SK-N-SH (cell line): ENCODE results near the gene CSH2. TPM values are rescaled to one million over a fixed set of nuclear protein-coding genes. Genes with fewer than 3 reads are reported as not detected.

Experiments
- CTCF ChIA-PET: fragments of 300-600, 350-600 bp; formaldehyde crosslinking; extraction: SDS; loops from one replicate; lab custom pipeline; 2021; lab: Yijun Ruan, JAX
- POLR2A ChIA-PET: fragments of 350-600 bp; sonication (Branson Sonifier 250); formaldehyde crosslinking; extraction: SDS; loops from one replicate; lab custom pipeline; 2020; ENCODE audit warnings: antibody characterized with exemption, inconsistent platforms; lab: Yijun Ruan, JAX
- DNase-seq: peaks from one replicate; pipeline ENCODE4 v3.0.0; 2012
- H2AFZ ChIP-seq: fragments of 200-600 bp; sonication (generic); 2 replicates; pipeline ENCODE4 v1.8.1; 2016; ENCODE audit warnings: antibody characterized with exemption, mild to moderate bottlenecking, low read depth
- H3F3A ChIP-seq: fragments of 200-600 bp; sonication (generic); replicated peaks from 2 replicates; pipeline ENCODE3; 2016; ENCODE audit warnings: antibody characterized with exemption, mild to moderate bottlenecking; ENCODE audit not compliant: insufficient read depth
- H3K27ac ChIP-seq, 2 experiments: fragments of 200-500 bp in 1 of 2; fragments of 200-600 bp in 1 of 2; sonication (Bioruptor generic) in 1 of 2; sonication (generic), shearing (Covaris generic) in 1 of 2; 2 replicates each; pipeline versions ENCODE4 v1.5.1 to v1.6.1; 2014 to 2016; ENCODE audit warnings: low read depth in 2 of 2, inconsistent platforms in 1 of 2, low read length in 1 of 2, mild to moderate bottlenecking in 1 of 2, mixed read lengths in 1 of 2
- H3K27me3 ChIP-seq: fragments of 200-600 bp; sonication (generic), shearing (Covaris generic); 2 replicates; pipeline ENCODE4 v1.6.1; 2016; ENCODE audit warnings: mixed run types; ENCODE audit not compliant: insufficient read depth
- H3K36me3 ChIP-seq, 2 experiments: fragments of 200-500 bp in 1 of 2; fragments of 200-600 bp in 1 of 2; sonication (Bioruptor generic) in 1 of 2; sonication (generic) in 1 of 2; replicated peaks in 1 of 2; 2 replicates each; pipeline versions ENCODE3 to v1.5.1; 2014 to 2016; ENCODE audit warnings: low read length in 1 of 2, mild to moderate bottlenecking in 1 of 2; ENCODE audit not compliant: insufficient read depth in 2 of 2, control insufficient read depth in 1 of 2
- H3K4me1 ChIP-seq, 2 experiments: fragments of 200-500 bp in 1 of 2; fragments of 200-600 bp in 1 of 2; sonication (Bioruptor generic) in 1 of 2; sonication (generic), shearing (Covaris generic) in 1 of 2; 2 replicates each; pipeline versions ENCODE4 v1.5.1 to v1.6.1; 2014 to 2016; ENCODE audit warnings: low read depth in 1 of 2, low read length in 1 of 2, mixed run types in 1 of 2; ENCODE audit not compliant: insufficient read depth in 2 of 2, control insufficient read depth in 1 of 2
- H3K4me2 ChIP-seq: fragments of 200-600 bp; sonication (generic), shearing (Covaris generic); 2 replicates; pipeline ENCODE4 v1.6.1; 2017; ENCODE audit warnings: mixed run types
- H3K4me3 ChIP-seq, 2 experiments: fragments of 200-500 bp in 1 of 2; fragments of 200-600 bp in 1 of 2; sonication (Bioruptor generic) in 1 of 2; sonication (generic), shearing (Covaris generic) in 1 of 2; 2 replicates each; pipeline versions ENCODE4 v1.5.1 to v1.8.1; 2014 to 2016; ENCODE audit warnings: low read depth in 2 of 2, inconsistent platforms in 1 of 2, low read length in 1 of 2, mild to moderate bottlenecking in 1 of 2, mixed read lengths in 1 of 2, moderate library complexity in 1 of 2
- H3K79me2 ChIP-seq: fragments of 200-600 bp; sonication (generic); 2 replicates; pipeline ENCODE4 v1.8.1; 2017; ENCODE audit warnings: mild to moderate bottlenecking; ENCODE audit not compliant: insufficient read depth
- H3K9ac ChIP-seq: fragments of 200-600 bp; sonication (generic); 2 replicates; pipeline ENCODE4 v1.6.1; 2017; ENCODE audit warnings: mixed run types
- H3K9me2 ChIP-seq: fragments of 200-600 bp; sonication (generic); 2 replicates; pipeline ENCODE4 v1.6.1; 2017; ENCODE audit warnings: mixed run types
- H3K9me3 ChIP-seq: fragments of 200-600 bp; sonication (generic); 2 replicates; pipeline ENCODE4 v1.6.1; 2017; ENCODE audit warnings: mixed run types, mild to moderate bottlenecking, moderate library complexity
- H4K20me1 ChIP-seq: fragments of 200-600 bp; sonication (generic); 2 replicates; pipeline ENCODE4 v1.6.1; 2017; ENCODE audit warnings: mild to moderate bottlenecking, mixed run types; ENCODE audit not compliant: insufficient read depth
- CHD2 ChIP-seq: fragments of 150-350 bp; IDR thresholded peaks from 2 replicates; pipeline ENCODE4 v1.6.1; 2018; ENCODE audit warnings: low read length; ENCODE audit not compliant: partially characterized antibody
- CTCF ChIP-seq: fragments of 200-600 bp; sonication (generic); IDR thresholded peaks from 2 replicates; pipeline ENCODE4 v1.6.1; 2017; ENCODE audit warnings: antibody characterized with exemption, mild to moderate bottlenecking, moderate library complexity
- ELF1 ChIP-seq: IDR thresholded peaks from 2 replicates; pipeline ENCODE4 v1.4.0; 2012
- EP300 ChIP-seq, 2 experiments: IDR thresholded peaks; 2 replicates each; pipeline versions ENCODE4 v1.4.0 to v1.6.1; 2012; ENCODE audit warnings: borderline replicate concordance in 1 of 2, low read depth in 1 of 2, low read length in 1 of 2
- FOXJ3 ChIP-seq: sonication (generic); formaldehyde crosslinking; IDR thresholded peaks from 2 replicates; pipeline ENCODE4 v1.5.1; 2020; ENCODE audit warnings: mild to moderate bottlenecking, missing genetic modification reagents
- GATA2 ChIP-seq: sonication (generic); formaldehyde crosslinking; IDR thresholded peaks from 2 replicates; pipeline ENCODE4 v1.5.0; 2020; ENCODE audit warnings: mild to moderate bottlenecking, missing genetic modification reagents
- IRF3 ChIP-seq: fragments of 150-350 bp; IDR thresholded peaks from 2 replicates; pipeline ENCODE4 v1.6.1; 2016; ENCODE audit warnings: mild to moderate bottlenecking, low read depth, low read length
- MAX ChIP-seq: IDR thresholded peaks from 2 replicates; pipeline ENCODE4 v1.4.0; 2012; ENCODE audit warnings: low read depth
- MEF2A ChIP-seq: IDR thresholded peaks from 2 replicates; pipeline ENCODE4 v1.4.0; 2012; ENCODE audit warnings: low read depth, borderline replicate concordance
- MXI1 ChIP-seq: IDR thresholded peaks from 2 replicates; pipeline ENCODE4 v1.6.1; 2012; ENCODE audit warnings: mild to moderate bottlenecking, low read depth, low read length, improper control_type of control experiment
- NRF1 ChIP-seq: IDR thresholded peaks from 2 replicates; pipeline ENCODE4 v1.6.1; 2012; ENCODE audit warnings: low read depth, mild to moderate bottlenecking, low read length
- PBX3 ChIP-seq: IDR thresholded peaks from 2 replicates; pipeline ENCODE4; 2012
- RAD21 ChIP-seq: IDR thresholded peaks from 2 replicates; pipeline ENCODE4 v1.6.1; 2012; ENCODE audit warnings: mild to moderate bottlenecking, low read length
- RCOR1 ChIP-seq: fragments of 150-350 bp; IDR thresholded peaks from 2 replicates; pipeline ENCODE4 v1.6.1; 2017; ENCODE audit warnings: antibody characterized with exemption, low read length
- RFX5 ChIP-seq: IDR thresholded peaks from 2 replicates; pipeline ENCODE4 v1.6.1; 2012; ENCODE audit warnings: mild to moderate bottlenecking, improper control_type of control experiment, low read length
- SIN3A ChIP-seq: IDR thresholded peaks from 2 replicates; pipeline ENCODE4 v1.6.1; 2012; ENCODE audit warnings: low read depth, mild to moderate bottlenecking, low read length, moderate library complexity, borderline replicate concordance
- SMC3 ChIP-seq: IDR thresholded peaks from 2 replicates; pipeline ENCODE4 v1.6.1; 2012; ENCODE audit warnings: low read depth, low read length, improper control_type of control experiment
- TAF1 ChIP-seq: IDR thresholded peaks from 2 replicates; pipeline ENCODE4 v1.6.1; 2012; ENCODE audit warnings: low read depth, mild to moderate bottlenecking, low read length, moderate library complexity, borderline replicate concordance
- TCF12 ChIP-seq: IDR thresholded peaks from 2 replicates; pipeline ENCODE4 v1.4.0; 2012
- TEAD4 ChIP-seq: IDR thresholded peaks from 2 replicates; pipeline ENCODE4 v1.4.0; 2012; ENCODE audit warnings: mild to moderate bottlenecking, borderline replicate concordance; ENCODE audit not compliant: insufficient read depth
- USF1 ChIP-seq: IDR thresholded peaks from 2 replicates; pipeline ENCODE4 v1.4.0; 2012; ENCODE audit warnings: low read depth, borderline replicate concordance
- USF2 ChIP-seq: fragments of 150-350 bp; IDR thresholded peaks from 2 replicates; pipeline ENCODE4 v1.6.1; 2017; ENCODE audit warnings: antibody characterized with exemption, low read length, low read depth, borderline replicate concordance
- YY1 ChIP-seq: IDR thresholded peaks from 2 replicates; pipeline ENCODE4 v1.4.0; 2012; ENCODE audit warnings: low read depth, mild to moderate bottlenecking
- ZBTB33 ChIP-seq: IDR thresholded peaks from 2 replicates; pipeline ENCODE4 v1.4.0; 2012; ENCODE audit warnings: low read depth, borderline replicate concordance
- WGBS: methylation state at CpG from one replicate; pipeline ENCODE4 v1.1.6; 2017; ENCODE audit warnings: low lambda C conversion rate; 5-methylcytosine and 5-hydroxymethylcytosine counted together
- polyA plus RNA-seq, 3 experiments: library from polyadenylated mRNA; depleted of rRNA; stranded (reverse); fragments of >200 nt; gene quantifications; 2 replicates each; pipeline ENCODE4 v1.2.3, GENCODE V29; 2012

Gene CSH2
- polyA plus RNA-seq, 1 of the 3 experiments (the other 2 are of a cell fraction), result not detected

GRCh38 chr17:63919311-63919723 is 45.8 kb upstream of the CSH2 start:
- peak; percentile 89 for DNase-seq
- H3K27me3 ChIP-seq, result peaks cover 31% of the 10 kb centered on the region
- 31% methylated on average over 8 of the region's 8 CpGs for WGBS
- H3K36me3 ChIP-seq, result no peaks in the 10 kb centered on the region
- H3F3A ChIP-seq, result no peaks in the 10 kb centered on the region
- no peak overlapping the region for H2AFZ ChIP-seq
- CTCF ChIA-PET, result interaction anchor here (0.6 to 6.7 kb wide), 75 partner anchors 8 to 500 kb away, joined by 3 to 214 read pairs (median 6); partner anchors contain the start of genes CD79B, CSHL1, ERN1 and ICAM2
- POLR2A ChIA-PET, result no interaction called here
- H3K4me2 ChIP-seq, result no peak overlapping the region
- no peaks in the 10 kb centered on the region for H3K9me2 ChIP-seq
- H3K4me3 ChIP-seq, result no peak overlapping the region
- no peak overlapping the region for H3K9ac ChIP-seq
- no peak overlapping the region for H3K27ac ChIP-seq
- no peak for TF ChIP-seq RFX5
- no peak for TF ChIP-seq NRF1
- no peak for TF ChIP-seq YY1
- TF ChIP-seq USF2, result no peak
- TF ChIP-seq TEAD4, result no peak
- TF ChIP-seq GATA2 (CRISPR knock-in tag), result no peak
- TF ChIP-seq RCOR1, result no peak
- peak; percentile 96 for TF ChIP-seq CTCF
- no peak for TF ChIP-seq EP300 (IDR thresholded peaks at IDR 0.05; ENCODE audit: borderline replicate concordance in 1 of 2, low read depth in 1 of 2, low read length in 1 of 2)
- TF ChIP-seq ELF1, result no peak
- no peak for TF ChIP-seq IRF3
- TF ChIP-seq CHD2, result no peak
- TF ChIP-seq SMC3, result peak; percentile 80
- no peak for TF ChIP-seq TAF1
- TF ChIP-seq ZBTB33, result no peak
- TF ChIP-seq RAD21, result peak; percentile 92
- no peak for TF ChIP-seq PBX3
- TF ChIP-seq TCF12, result no peak
- TF ChIP-seq SIN3A, result no peak
- no peak for TF ChIP-seq MEF2A
- no peak for TF ChIP-seq MAX
- no peak for TF ChIP-seq FOXJ3 (CRISPR knock-in tag)
- no peak for TF ChIP-seq MXI1
- no peak for TF ChIP-seq USF1
- no peaks in the 10 kb centered on the region for H3K79me2 ChIP-seq
- H3K4me1 ChIP-seq, result no peaks in the 10 kb centered on the region
- H3K9me3 ChIP-seq, result no peaks in the 10 kb centered on the region
- H4K20me1 ChIP-seq, result no peaks in the 10 kb centered on the region
